Chondrocyte (in vitro differentiated cells): ENCODE measurements around the gene ZNF182. TPM values are rescaled to one million over a fixed set of nuclear protein-coding genes. Genes with fewer than 3 reads are reported as not detected.

Source experiments
- DNase-seq: peaks from one replicate; pipeline ENCODE4 v3.0.0; 2021; ENCODE audit warnings: mixed read lengths, low spot score
- H3K27ac Mint-ChIP-seq: one replicate; pipeline ENCODE4 v1.8.0; 2021; ENCODE audit warnings: mild to moderate bottlenecking, moderate library complexity, mixed read lengths; ENCODE audit not compliant: unreplicated experiment
- H3K27me3 Mint-ChIP-seq: 2 replicates; pipeline ENCODE4 v1.8.0; 2021; ENCODE audit warnings: low read depth, mixed read lengths
- H3K36me3 Mint-ChIP-seq: 2 replicates; pipeline ENCODE4 v1.8.0; 2021; ENCODE audit warnings: low read depth, mixed read lengths
- H3K4me1 Mint-ChIP-seq: 2 replicates; pipeline ENCODE4 v1.8.0; 2021; ENCODE audit warnings: low read depth, mild to moderate bottlenecking, mixed read lengths
- H3K4me3 Mint-ChIP-seq: one replicate; pipeline ENCODE4 v1.8.0; 2021; ENCODE audit warnings: mild to moderate bottlenecking, moderate library complexity, mixed read lengths; ENCODE audit not compliant: unreplicated experiment
- H3K9me3 Mint-ChIP-seq: 2 replicates; pipeline ENCODE4 v1.8.0; 2021; ENCODE audit warnings: low read depth, mixed read lengths
- CTCF ChIP-seq: fragments of 200-600 bp; sonication (generic); IDR thresholded peaks from 2 replicates; pipeline ENCODE4 v1.5.0; 2021; ENCODE audit warnings: antibody characterized with exemption, mild to moderate bottlenecking, moderate library complexity
- total RNA-seq: library from RNA; stranded (reverse); gene quantifications from 3 replicates; pipeline ENCODE4 v1.2.1, GENCODE V29; 2021

Gene ZNF182
- total RNA-seq, 1 donor from 2014 or later, result 4.2 TPM

GRCh38 chrX:48002929-48003328 is 860 bp downstream of the ZNF182 start:
- H3K9me3 Mint-ChIP-seq, result peaks cover 19% of the 10 kb centered on the region
- peak overlapping the region; percentile 77 for H3K4me3 Mint-ChIP-seq
- no peak for DNase-seq
- peaks cover 4% of the 10 kb centered on the region for H3K36me3 Mint-ChIP-seq
- H3K27me3 Mint-ChIP-seq, result no peaks in the 10 kb centered on the region
- peaks cover 16% of the 10 kb centered on the region for H3K4me1 Mint-ChIP-seq
- no peak for TF ChIP-seq CTCF
- H3K27ac Mint-ChIP-seq, result no peak overlapping the region

GRCh38 chrX:48002319-48002718 is 1.5 kb downstream of the ZNF182 start:
- H3K9me3 Mint-ChIP-seq, result peaks cover 19% of the 10 kb centered on the region

GRCh38 chrX:48001260-48001659 is 2.5 kb downstream of the ZNF182 start:
- H3K9me3 Mint-ChIP-seq, result peaks cover 24% of the 10 kb centered on the region
- H3K27ac Mint-ChIP-seq, result no peak overlapping the region
- peaks cover 16% of the 10 kb centered on the region for H3K4me1 Mint-ChIP-seq
- H3K4me3 Mint-ChIP-seq, result no peak overlapping the region
- DNase-seq, result no peak
- TF ChIP-seq CTCF, result no peak
- peaks cover 4% of the 10 kb centered on the region for H3K36me3 Mint-ChIP-seq
- H3K27me3 Mint-ChIP-seq, result no peaks in the 10 kb centered on the region

More at GRCh38 chrX:48002319-48002718, 1.5 kb downstream of the ZNF182 start:
- Mint-ChIP-seq H3K27ac (no peak overlapping the region), H3K4me1 (peaks cover 16% of the 10 kb centered on the region), H3K4me3 (no peak overlapping the region), H3K27me3 (no peaks in the 10 kb centered on the region), H3K36me3 (peaks cover 4% of the 10 kb centered on the region)
- TF ChIP-seq CTCF, result no peak
- DNase-seq, result no peak

- H3K9me3 Mint-ChIP-seq, result peaks cover 61% of the 10 kb centered on the region
- no peak for TF ChIP-seq CTCF
- H3K36me3 Mint-ChIP-seq, result peaks cover 36% of the 10 kb centered on the region
- H3K4me3 Mint-ChIP-seq, result no peak overlapping the region
- no peaks in the 10 kb centered on the region for H3K27me3 Mint-ChIP-seq
- peaks cover 5% of the 10 kb centered on the region for H3K4me1 Mint-ChIP-seq
- H3K27ac Mint-ChIP-seq, result no peak overlapping the region
- DNase-seq, result no peak
These were observed 11.1 kb downstream of the ZNF182 start for GRCh38 chrX:47992669-47993068.

- Mint-ChIP-seq H3K27me3 (no peaks in the 10 kb centered on the region), H3K4me1 (peaks cover 5% of the 10 kb centered on the region), H3K36me3 (peaks cover 38% of the 10 kb centered on the region), H3K27ac (no peak overlapping the region), H3K4me3 (no peak overlapping the region), H3K9me3 (peaks cover 64% of the 10 kb centered on the region)
- no peak for TF ChIP-seq CTCF
- no peak for DNase-seq
These were observed 11.8 kb downstream of the ZNF182 start for GRCh38 chrX:47992095-47992380.
